ENCODE measurements around the gene SFXN5. TPM values are rescaled to one million over a fixed set of nuclear protein-coding genes. Genes with fewer than 3 reads are reported as not detected.

The SFXN5 gene
- total and polyA plus RNA-seq, 2 of the 8 experiments (the other 6 are each of a cell fraction or from before 2014, with no cell fraction given) = 29.3 to 33.1 TPM

DNA sequence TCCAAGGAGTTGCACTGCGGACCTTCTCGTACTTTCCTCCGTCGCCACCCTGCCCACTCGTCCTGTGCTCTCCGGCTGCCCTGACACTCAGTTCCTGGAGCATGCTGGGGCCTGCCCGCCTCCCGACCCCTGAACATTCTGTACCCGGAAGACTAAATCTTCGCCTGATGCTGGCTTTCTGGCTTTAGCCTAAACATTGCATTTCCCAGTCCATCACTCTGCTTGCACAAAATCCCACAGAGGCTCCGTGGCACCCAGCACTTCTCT lies 550 bp upstream of the SFXN5 start:
- no peak overlapping the region for H3K14ac ChIP-seq (ENCODE audit: insufficient read length)
- WGBS, 2 experiments (ENCODE audit: extremely low coverage in 1 of 2, insufficient coverage in 1 of 2, insufficient read length in 1 of 2, insufficient replicate concordance in 2 of 2, low coverage in 1 of 2, low lambda C conversion rate in 2 of 2, missing lambda C conversion rate in 1 of 2) = 29% methylated on average over 11 of the region's 11 CpGs; no CpG with 5 or more reads in 1 of the 2 experiments
- H3K23me2 ChIP-seq (ENCODE audit: low read depth, low read length) = peaks cover 14% of the 10 kb centered on the region; the same call in 1 of the 2 replicates
- peak overlapping the region in 1 of 4 experiments; percentile 31; a peak in 1 of 7 replicates for H3K9ac ChIP-seq (replicated peaks in 1 of 4; ENCODE audit: extremely low read depth in 1 of 4, low read depth in 3 of 4, low read length in 3 of 4)
- H3K4me3 ChIP-seq (ENCODE audit: extremely low read depth in 1 of 4, insufficient read depth in 2 of 4, low read depth in 3 of 4, low read length in 4 of 4) = peak overlapping the region; percentile 63 to 86 (median 76)
- H2AK5ac ChIP-seq (ENCODE audit: low read depth, low read length) = no peak overlapping the region
- peaks cover 3 to 14% of the 10 kb centered on the region in 2 experiments for H4K20me1 ChIP-seq (replicated peaks in 1 of 2; ENCODE audit: control insufficient read depth in 1 of 2, insufficient read depth in 2 of 2, low read length in 2 of 2)
- H3K27me3 ChIP-seq (replicated peaks in 1 of 4; ENCODE audit: control insufficient read depth in 3 of 4, extremely low read depth in 1 of 4, insufficient read depth in 3 of 4, low read length in 3 of 4) = peaks cover 0 to 4% (median 0%) of the 10 kb centered on the region in 4 experiments; a peak in 4 of 7 replicates
- peaks cover 4 to 15% (median 7%) of the 10 kb centered on the region in 4 experiments; a peak in 6 of 7 replicates for H3K4me1 ChIP-seq (replicated peaks in 1 of 4; ENCODE audit: control insufficient read depth in 3 of 4, insufficient read depth in 4 of 4, low read length in 3 of 4)
- no peaks in the 10 kb centered on the region; a peak in 1 of 8 replicates for H3K36me3 ChIP-seq (ENCODE audit: control insufficient read depth in 2 of 4, insufficient read depth in 4 of 4, low read length in 3 of 4)
- H4K8ac ChIP-seq (ENCODE audit: extremely low read depth, insufficient read depth, low read length) = no peak overlapping the region
- POLR2A ChIA-PET (ENCODE audit: partially characterized antibody) = interaction anchor here (1.1 to 1.5 kb wide), 6 partner anchors 10 to 145 kb away, joined by 3 to 8 read pairs (median 6); no protein-coding TSS in a partner anchor
- H2BK15ac ChIP-seq (ENCODE audit: low read length) = 0 out of 2 replicates have a peak overlapping the region, but pooled peaks have one; percentile 61
- no peak overlapping the region for H3K4ac ChIP-seq (replicated peaks; ENCODE audit: insufficient read length, low read depth, low read length)
- peak overlapping the region; percentile 79; the same call in 1 of the 2 replicates for H2BK5ac ChIP-seq (ENCODE audit: low read depth, low read length)
- no peak overlapping the region for H3K23ac ChIP-seq (ENCODE audit: insufficient read length)
- H2BK20ac ChIP-seq (ENCODE audit: low read length) = no peak overlapping the region
- DNase-seq (ENCODE audit: low read depth in 1 of 2, low spot score in 2 of 2) (no peak), FAIRE-seq (no peak)
- peak overlapping the region; percentile 85 to 97 for H3K4me2 ChIP-seq (ENCODE audit: insufficient read depth in 1 of 2, low read depth in 2 of 2, low read length in 2 of 2)
- H3K18ac ChIP-seq (ENCODE audit: extremely low read depth, low read length) = peak overlapping the region; percentile 71; the same call in 1 of the 2 replicates
- H3K56ac ChIP-seq (replicated peaks; ENCODE audit: insufficient read length, low read depth, low read length) = peak overlapping the region; percentile 33
- peaks cover 4 to 31% of the 10 kb centered on the region in 2 experiments; a peak in 3 of 4 replicates for H3K79me2 ChIP-seq (ENCODE audit: control insufficient read depth in 1 of 2, insufficient read depth in 2 of 2, low read length in 2 of 2)
- CTCF ChIA-PET (ENCODE audit: partially characterized antibody) = interaction anchor here (0.6 to 2.2 kb wide), 5 partner anchors 14 to 105 kb away, joined by 3 to 16 read pairs (median 4); no protein-coding TSS in a partner anchor
- H2BK120ac ChIP-seq (replicated peaks; ENCODE audit: low read depth, low read length) = no peak overlapping the region
- H3K27ac ChIP-seq (ENCODE audit: low read depth, low read length) = no peak overlapping the region
- H4K91ac ChIP-seq (replicated peaks; ENCODE audit: insufficient read length, low read length) = no peak overlapping the region
- peak overlapping the region; percentile 79; the same call in 1 of the 2 replicates for H2AFZ ChIP-seq (ENCODE audit: low read length)
- H3K79me1 ChIP-seq (ENCODE audit: low read depth, low read length) = peaks cover 14% of the 10 kb centered on the region; the same call in 1 of the 2 replicates
- H4K5ac ChIP-seq (ENCODE audit: insufficient read length, low read depth, low read length) = no peak overlapping the region
- TF ChIP-seq, protein P1, sequence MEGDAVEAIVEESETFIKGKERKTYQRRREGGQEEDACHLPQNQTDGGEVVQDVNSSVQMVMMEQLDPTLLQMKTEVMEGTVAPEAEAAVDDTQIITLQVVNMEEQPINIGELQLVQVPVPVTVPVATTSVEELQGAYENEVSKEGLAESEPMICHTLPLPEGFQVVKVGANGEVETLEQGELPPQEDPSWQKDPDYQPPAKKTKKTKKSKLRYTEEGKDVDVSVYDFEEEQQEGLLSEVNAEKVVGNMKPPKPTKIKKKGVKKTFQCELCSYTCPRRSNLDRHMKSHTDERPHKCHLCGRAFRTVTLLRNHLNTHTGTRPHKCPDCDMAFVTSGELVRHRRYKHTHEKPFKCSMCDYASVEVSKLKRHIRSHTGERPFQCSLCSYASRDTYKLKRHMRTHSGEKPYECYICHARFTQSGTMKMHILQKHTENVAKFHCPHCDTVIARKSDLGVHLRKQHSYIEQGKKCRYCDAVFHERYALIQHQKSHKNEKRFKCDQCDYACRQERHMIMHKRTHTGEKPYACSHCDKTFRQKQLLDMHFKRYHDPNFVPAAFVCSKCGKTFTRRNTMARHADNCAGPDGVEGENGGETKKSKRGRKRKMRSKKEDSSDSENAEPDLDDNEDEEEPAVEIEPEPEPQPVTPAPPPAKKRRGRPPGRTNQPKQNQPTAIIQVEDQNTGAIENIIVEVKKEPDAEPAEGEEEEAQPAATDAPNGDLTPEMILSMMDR (IDR thresholded peaks at IDR 0.05; ENCODE audit: control extremely low read depth in 1 of 3, insufficient read depth in 1 of 3, low read depth in 1 of 3, low read length in 3 of 3) = no peak
- TF ChIP-seq JUN (IDR thresholded peaks at IDR 0.05; ENCODE audit: low read depth, low read length) = no peak
- TF ChIP-seq KDM4A (IDR thresholded peaks at IDR 0.05; ENCODE audit: low read depth, low read length, severe bottlenecking) = no peak
- TF ChIP-seq SIRT6 (IDR thresholded peaks at IDR 0.05; ENCODE audit: low read length) = no peak
- peak overlapping the region; percentile 84; the same call in 1 of the 2 replicates for H2BK12ac ChIP-seq (ENCODE audit: low read depth, low read length)
- H3K9me3 ChIP-seq (ENCODE audit: insufficient read depth in 2 of 2, low read depth in 1 of 2, low read length in 1 of 2) = no peaks in the 10 kb centered on the region
